Loucy (cell line): Measurements from ENCODE around the gene APBB2.

Experiments
- CTCF ChIP-seq: fragments of 200-600 bp; sonication (generic); conservative IDR thresholded peaks from 2 replicates; pipeline ENCODE4 v1.5.1; 2014; ENCODE audit warnings: mild to moderate bottlenecking, antibody characterized with exemption, low read length
- EZH2phosphoT487 ChIP-seq: fragments of 200-600 bp; IDR thresholded peaks from 2 replicates; pipeline ENCODE4 v1.6.1; 2018; ENCODE audit warnings: antibody characterized with exemption, mild to moderate bottlenecking, moderate library complexity, borderline replicate concordance

- TF ChIP-seq CTCF (no peak), EZH2phosphoT487 (no peak)
Measured at GRCh38 chr4:41217020-41217333, 2.6 kb upstream of the APBB2 start.
